Measurements from ENCODE around the gene FAM181A.

DNA sequence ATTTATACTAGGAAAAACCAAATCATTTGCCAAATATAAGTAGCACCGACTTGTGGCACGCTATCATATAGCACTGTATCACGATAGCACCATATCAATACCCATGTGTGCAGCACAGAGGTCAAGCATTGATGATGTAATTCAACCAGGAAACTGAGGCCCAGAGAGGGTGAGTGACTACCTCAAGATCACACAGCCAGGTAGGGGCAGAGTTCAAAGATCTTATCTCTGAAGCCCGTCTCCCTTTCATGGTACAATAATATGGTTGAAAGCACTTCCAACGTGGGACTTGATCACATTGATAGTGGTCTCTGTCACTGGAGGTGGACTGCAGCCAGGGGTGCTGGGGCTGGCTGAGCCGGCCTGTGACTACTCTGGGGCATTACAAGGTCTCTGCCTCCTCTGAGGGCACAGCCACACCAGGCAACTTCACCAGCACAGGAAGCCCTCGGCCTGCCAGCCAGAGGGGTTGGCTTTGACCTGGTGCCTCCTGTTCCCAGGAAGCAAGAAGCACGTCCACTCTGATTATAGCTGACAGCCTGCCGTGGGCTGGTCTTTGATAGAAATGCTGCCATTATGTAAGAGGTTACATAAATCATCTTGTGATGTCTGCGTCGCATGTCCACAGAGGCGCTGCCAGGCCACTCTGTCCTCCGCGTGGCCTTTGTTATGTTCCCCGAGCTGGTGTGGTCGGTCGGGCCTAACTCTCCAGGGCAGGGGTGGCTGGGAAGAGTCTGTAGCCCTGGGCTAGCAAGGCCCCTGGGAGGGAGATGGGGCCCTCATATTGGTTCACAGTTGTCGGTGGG lies 5.9 kb upstream of the FAM181A start:
- TF ChIP-seq GATA2 (IDR thresholded peaks at IDR 0.05; ENCODE audit: low read depth, low read length) (no peak), GATA3 (IDR thresholded peaks at IDR 0.05; ENCODE audit: low read depth, low read length) (no peak)
